Measurements from ENCODE around the gene CCT8.
"Not testable (repeated sequence)": the region's sequence is repeated elsewhere in the genome, so short reads cannot be mapped to it uniquely, and the experiment has no call there.

The CCT8 gene

DNA sequence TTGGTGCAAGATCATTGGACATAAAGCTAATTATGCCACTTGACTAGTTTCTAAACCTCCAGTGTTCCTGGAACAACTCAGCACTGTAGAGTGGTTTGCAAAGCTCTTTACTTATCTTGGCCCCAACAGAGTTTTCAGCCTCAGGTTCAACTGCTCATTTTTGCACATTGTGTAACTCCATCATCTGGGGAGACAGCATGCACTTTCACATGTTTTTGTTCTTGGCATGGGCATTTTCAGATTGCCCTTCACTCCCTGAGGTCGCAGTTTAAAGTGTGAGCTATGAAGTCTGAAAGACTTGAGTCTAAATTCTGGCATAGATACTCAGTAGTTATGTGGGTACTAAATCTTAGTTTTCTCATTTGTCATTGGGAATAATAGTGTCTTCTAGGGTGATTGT is 43.9 kb downstream of the CCT8 start:
- in situ Hi-C loops (cut with MboI; ENCODE audit: low sequenced_read_pairs, unreplicated experiment) = no loop called here
- TF ChIP-seq, protein P1, sequence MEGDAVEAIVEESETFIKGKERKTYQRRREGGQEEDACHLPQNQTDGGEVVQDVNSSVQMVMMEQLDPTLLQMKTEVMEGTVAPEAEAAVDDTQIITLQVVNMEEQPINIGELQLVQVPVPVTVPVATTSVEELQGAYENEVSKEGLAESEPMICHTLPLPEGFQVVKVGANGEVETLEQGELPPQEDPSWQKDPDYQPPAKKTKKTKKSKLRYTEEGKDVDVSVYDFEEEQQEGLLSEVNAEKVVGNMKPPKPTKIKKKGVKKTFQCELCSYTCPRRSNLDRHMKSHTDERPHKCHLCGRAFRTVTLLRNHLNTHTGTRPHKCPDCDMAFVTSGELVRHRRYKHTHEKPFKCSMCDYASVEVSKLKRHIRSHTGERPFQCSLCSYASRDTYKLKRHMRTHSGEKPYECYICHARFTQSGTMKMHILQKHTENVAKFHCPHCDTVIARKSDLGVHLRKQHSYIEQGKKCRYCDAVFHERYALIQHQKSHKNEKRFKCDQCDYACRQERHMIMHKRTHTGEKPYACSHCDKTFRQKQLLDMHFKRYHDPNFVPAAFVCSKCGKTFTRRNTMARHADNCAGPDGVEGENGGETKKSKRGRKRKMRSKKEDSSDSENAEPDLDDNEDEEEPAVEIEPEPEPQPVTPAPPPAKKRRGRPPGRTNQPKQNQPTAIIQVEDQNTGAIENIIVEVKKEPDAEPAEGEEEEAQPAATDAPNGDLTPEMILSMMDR (IDR thresholded peaks at IDR 0.05; ENCODE audit: borderline replicate concordance, control extremely low read depth, extremely low read depth, insufficient read depth, missing control alignments) = no peak
- no peak for DNase-seq (ENCODE audit: low spot score)

DNA sequence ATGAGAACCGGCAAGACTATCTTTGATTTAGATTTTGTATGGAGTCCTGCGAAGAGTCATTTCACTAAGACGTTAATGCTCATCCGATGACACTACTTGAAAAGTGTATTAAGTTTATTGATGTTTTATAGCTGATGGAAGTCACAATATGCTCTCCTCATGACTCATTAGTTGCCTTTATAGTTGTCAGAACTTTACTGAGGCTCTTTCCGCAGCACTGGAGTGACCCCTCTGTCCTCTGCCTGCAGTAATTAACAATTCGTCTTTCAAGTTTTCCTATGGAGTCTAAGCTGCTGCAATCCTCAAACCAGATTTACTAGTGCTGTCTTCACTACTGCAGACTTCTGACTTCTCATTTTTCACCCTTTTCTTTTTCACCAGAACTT is 48.1 kb downstream of the CCT8 start:
- DNase-seq (ENCODE audit: low spot score) = no peak
- in situ Hi-C loops (cut with MboI; ENCODE audit: low sequenced_read_pairs, unreplicated experiment) = no loop called here
- TF ChIP-seq, protein P1 (IDR thresholded peaks at IDR 0.05; ENCODE audit: borderline replicate concordance, control extremely low read depth, extremely low read depth, insufficient read depth, missing control alignments) = no peak

DNA sequence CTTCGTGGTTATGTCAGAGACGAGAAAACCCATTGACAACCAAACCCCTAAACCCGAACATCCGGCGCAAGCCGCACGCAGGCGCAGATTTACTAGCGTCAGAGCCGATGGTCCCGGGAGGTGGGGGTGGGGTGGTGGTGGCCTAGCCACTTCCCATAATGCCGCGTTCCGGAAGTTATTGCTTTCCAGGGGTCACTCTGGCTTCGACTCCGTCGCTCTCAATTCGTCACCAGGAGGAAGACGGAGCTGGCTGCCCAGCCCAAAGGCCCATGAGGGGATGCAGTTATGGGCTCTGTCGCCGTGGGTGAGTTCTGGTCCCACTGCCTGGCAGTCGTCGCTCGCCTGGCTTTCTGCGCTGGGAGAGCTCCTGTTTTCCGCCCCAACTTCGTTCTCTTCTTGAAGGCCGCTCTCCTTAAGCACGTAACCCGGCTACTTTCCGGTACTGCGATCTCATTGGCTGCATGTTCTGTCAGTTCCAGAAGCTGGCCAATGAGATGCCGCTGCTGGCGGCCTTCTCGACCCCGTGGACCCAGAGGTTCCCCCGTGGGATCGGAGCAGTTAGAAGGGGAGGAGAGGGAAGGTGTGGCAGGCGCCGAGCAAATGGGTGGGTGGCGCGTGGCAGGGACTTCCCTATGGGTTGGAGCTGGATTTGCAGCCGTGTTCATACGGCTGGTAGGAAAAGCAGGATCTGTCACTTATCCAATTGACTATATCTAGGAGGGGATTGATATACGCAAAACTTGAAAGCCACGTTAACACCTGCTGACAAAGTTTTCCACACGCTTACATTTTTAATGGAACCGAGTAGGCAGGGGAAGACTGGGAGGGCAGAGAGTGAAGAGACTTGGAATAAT is 48.7 kb downstream of the CCT8 start, which contains the start of gene USP16:
Gene USP16 (plus strand): TSS at position 195 of the 854 bp plus-strand sequence. CDS start 3,246 bp downstream, outside the sequence.
- in situ Hi-C loops (cut with MboI; ENCODE audit: low sequenced_read_pairs, unreplicated experiment) = no loop called here
- DNase-seq (ENCODE audit: low spot score) = peak; percentile 96
- TF ChIP-seq, protein P1 (IDR thresholded peaks at IDR 0.05; ENCODE audit: borderline replicate concordance, control extremely low read depth, extremely low read depth, insufficient read depth, missing control alignments) = no peak

DNA sequence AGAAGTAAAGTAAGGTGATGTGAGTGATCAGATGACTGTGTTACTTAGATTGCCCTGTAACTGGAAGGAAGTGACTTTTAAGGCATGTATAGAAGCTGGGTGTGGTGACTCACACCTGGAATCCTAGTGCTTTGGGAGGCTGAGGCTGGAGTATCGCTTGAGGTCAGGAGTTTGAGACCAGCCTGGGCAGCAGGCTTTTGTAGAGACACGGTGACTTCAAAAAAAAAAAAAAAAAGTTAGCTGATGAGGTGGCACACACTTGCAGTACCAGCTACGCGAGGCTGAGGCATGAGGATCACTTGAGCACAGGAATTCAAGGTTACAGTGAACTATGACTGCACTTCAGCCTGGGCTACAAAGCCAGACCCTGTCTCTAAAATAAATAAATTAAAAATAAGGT is 51.3 kb downstream of the CCT8 start:
- TF ChIP-seq, protein P1 (IDR thresholded peaks at IDR 0.05; ENCODE audit: borderline replicate concordance, control extremely low read depth, extremely low read depth, insufficient read depth, missing control alignments) = no peak
- no peak for DNase-seq (ENCODE audit: low spot score)
- in situ Hi-C loops (cut with MboI; ENCODE audit: low sequenced_read_pairs, unreplicated experiment) = no loop called here

DNA sequence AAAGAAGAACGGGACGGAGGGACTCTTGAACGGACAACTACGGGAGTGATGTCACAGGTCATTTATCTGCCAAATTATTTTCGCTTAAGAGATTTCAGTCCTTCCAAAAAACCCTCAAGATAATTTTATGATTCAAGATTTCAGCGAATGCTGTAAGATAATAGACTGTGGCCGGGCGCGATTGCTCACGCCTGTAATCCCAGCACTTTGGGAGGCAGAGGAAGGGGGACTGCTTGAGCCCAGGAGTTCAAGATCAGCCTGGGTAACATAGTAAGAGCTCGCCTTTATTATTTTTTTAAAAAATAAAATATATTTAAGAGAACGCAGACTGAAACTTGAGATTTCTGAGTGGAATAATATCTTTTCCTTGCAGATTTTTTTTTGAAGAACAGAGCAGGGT is 54.9 kb downstream of the CCT8 start:
- TF ChIP-seq, protein P1 (IDR thresholded peaks at IDR 0.05; ENCODE audit: borderline replicate concordance, control extremely low read depth, extremely low read depth, insufficient read depth, missing control alignments) = no peak
- in situ Hi-C loops (cut with MboI; ENCODE audit: low sequenced_read_pairs, unreplicated experiment) = no loop called here
- DNase-seq (ENCODE audit: low spot score) = peak; percentile 31

DNA sequence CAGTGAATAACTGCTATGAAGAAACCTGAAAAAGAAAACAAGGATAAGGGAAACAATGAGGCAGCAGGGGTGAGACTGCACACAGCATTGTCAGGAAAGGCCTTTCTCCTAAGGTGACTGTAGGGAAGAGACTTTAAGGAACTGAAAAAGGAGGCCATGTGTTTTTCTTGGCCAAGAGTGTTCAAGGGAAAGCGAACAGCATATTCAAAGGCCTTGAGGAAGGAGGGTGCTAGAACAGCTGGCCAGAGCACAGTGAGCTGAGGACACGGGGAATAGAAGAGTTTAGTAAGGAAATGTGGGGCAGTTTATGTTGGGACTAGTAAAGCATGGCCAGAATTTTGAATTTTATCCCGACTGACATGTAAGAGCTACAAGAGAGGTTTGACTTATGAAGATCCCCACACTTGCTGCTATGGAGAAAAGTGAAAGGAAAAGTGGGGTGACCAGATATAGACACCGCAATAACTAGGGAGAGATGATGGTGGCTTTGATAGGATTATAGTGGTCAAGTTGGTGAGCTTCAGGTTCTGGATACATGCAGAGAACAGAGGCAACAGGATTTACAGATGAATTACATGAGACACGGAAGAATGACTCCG is 55.7 kb downstream of the CCT8 start:
- in situ Hi-C loops (cut with MboI; ENCODE audit: low sequenced_read_pairs, unreplicated experiment) = no loop called here
- DNase-seq (ENCODE audit: low spot score) = peak; percentile 32
- TF ChIP-seq, protein P1 (IDR thresholded peaks at IDR 0.05; ENCODE audit: borderline replicate concordance, control extremely low read depth, extremely low read depth, insufficient read depth, missing control alignments) = no peak

DNA sequence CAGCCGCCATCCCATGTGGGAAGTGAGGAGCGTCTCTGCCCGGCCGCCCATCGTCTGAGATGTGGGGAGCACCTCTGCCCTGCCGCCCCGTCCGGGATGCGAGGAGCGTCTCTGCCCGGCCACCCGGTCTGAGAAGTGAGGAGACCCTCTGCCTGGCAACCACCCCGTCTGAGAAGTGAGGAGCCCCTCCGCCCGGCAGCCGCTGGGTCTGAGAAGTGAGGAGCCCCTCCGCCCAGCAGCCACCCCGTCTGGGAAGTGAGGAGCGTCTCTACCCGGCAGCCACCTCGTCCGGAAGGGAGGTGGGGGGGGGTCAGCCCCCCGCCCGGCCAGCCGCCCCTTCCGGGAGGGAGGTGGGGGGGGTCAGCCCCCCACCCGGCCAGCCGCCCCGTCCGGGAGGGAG is 62.2 kb downstream of the CCT8 start:
- in situ Hi-C loops (cut with MboI; ENCODE audit: low sequenced_read_pairs, unreplicated experiment); DNase-seq (ENCODE audit: low spot score): not testable (repeated sequence)
